Sigmoid colon (tissue), 3 donors: ENCODE results near the gene BIN1.

ENCODE experiments used
- CTCF ChIP-seq, 4 experiments: fragments of 450-650 bp in 3 of 4; fragments of 200-600 bp in 1 of 4; IDR thresholded peaks; one replicate each; pipeline ENCODE4 v1.5.1; 2016 to 2019; ENCODE audit warnings: antibody characterized with exemption in 4 of 4, mild to moderate bottlenecking in 3 of 4, moderate library complexity in 2 of 4
- POLR2A ChIP-seq, 2 donors: fragments of 450-650 bp; IDR thresholded peaks; one replicate each; pipeline ENCODE4 v1.6.1; 2016; ENCODE audit warnings: antibody characterized with exemption in 2 of 2, mild to moderate bottlenecking in 2 of 2, moderate library complexity in 2 of 2

DNA sequence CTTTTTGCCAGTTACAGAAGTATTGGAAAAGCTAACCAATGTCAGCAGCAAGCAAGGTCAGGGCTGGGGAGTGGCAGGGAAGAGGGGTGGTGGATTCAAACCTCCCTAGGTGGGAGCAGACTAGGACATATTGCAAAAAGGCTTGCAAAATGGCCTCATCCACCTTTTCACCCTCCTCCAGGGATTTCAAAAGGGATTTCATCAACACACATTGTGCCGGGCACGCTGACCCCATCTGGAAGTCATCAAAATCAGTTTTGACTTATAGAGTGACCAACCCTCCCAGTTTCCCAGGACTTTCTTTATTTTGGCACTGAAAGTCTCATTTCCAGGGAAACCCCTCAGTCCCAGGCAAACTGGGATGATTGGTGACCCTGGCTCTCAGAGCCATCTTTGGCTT is 94.7 kb downstream of the BIN1 start:
- TF ChIP-seq CTCF (IDR thresholded peaks at IDR 0.05) (no peak), POLR2A (IDR thresholded peaks at IDR 0.05) (no peak)
